Lung (tissue), 12 donors: ENCODE results near the gene TUB. TPM values are rescaled to one million over a fixed set of nuclear protein-coding genes. Genes with fewer than 3 reads are reported as not detected.

Experiments used
- ATAC-seq: fragments of 200-7000 bp; cut with Tn5 transposase; one replicate; pipeline ENCODE4 v1.9.1; 2020; ENCODE audit warnings: moderate number of reproducible peaks; ENCODE audit not compliant: insufficient read depth, low FRiP score
- DNase-seq, 3 donors: peaks; one replicate each; pipeline ENCODE4 v3.0.0-alpha.2; 2013 to 2017
- H3K27ac ChIP-seq, 2 donors: one replicate each; pipeline ENCODE4 v1.5.1; 2013; ENCODE audit warnings: mild to moderate bottlenecking in 2 of 2, moderate library complexity in 2 of 2, control low read depth in 1 of 2, inconsistent platforms in 1 of 2, low read depth in 1 of 2, low read length in 1 of 2
- H3K27me3 ChIP-seq, 3 donors: one replicate each; pipeline ENCODE4 v1.5.1; 2013; ENCODE audit warnings: low read length in 2 of 3; ENCODE audit not compliant: control insufficient read depth in 3 of 3, insufficient read depth in 3 of 3
- H3K36me3 ChIP-seq, 4 donors: one replicate each; pipeline ENCODE4 v1.5.1; 2013; ENCODE audit warnings: low read length in 4 of 4, mild to moderate bottlenecking in 1 of 4, moderate library complexity in 1 of 4; ENCODE audit not compliant: control insufficient read depth in 4 of 4, insufficient read depth in 4 of 4
- H3K4me1 ChIP-seq, 5 donors: one replicate each; pipeline ENCODE4 v1.5.1; 2013; ENCODE audit warnings: low read length in 5 of 5, mild to moderate bottlenecking in 2 of 5, moderate library complexity in 1 of 5; ENCODE audit not compliant: control insufficient read depth in 5 of 5, insufficient read depth in 5 of 5
- H3K4me3 ChIP-seq: one replicate; pipeline ENCODE4 v1.5.1; 2013; ENCODE audit warnings: mild to moderate bottlenecking, control low read depth, moderate library complexity
- H3K9ac ChIP-seq, 2 donors: one replicate each; pipeline ENCODE4 v1.5.1; 2013; ENCODE audit warnings: low read length in 2 of 2, control low read depth in 1 of 2; ENCODE audit not compliant: insufficient read depth in 1 of 2
- H3K9me3 ChIP-seq, 4 donors: one replicate each; pipeline ENCODE4 v1.5.1; 2013; ENCODE audit warnings: low read length in 3 of 4, mild to moderate bottlenecking in 1 of 4, moderate library complexity in 1 of 4; ENCODE audit not compliant: control insufficient read depth in 4 of 4, insufficient read depth in 3 of 4
- CTCF ChIP-seq: IDR thresholded peaks from 2 replicates; pipeline ENCODE4 v1.5.1; 2012; ENCODE audit warnings: mild to moderate bottlenecking; ENCODE audit errors: control extremely low read depth, extremely low read depth
- WGBS, 2 donors: extraction: QIAGEN DNeasy Blood & Tissue Kit; methylation state at CpG; one replicate each; pipeline ENCODE4 v1.1.7; 2013; 5-methylcytosine and 5-hydroxymethylcytosine counted together
- polyA plus RNA-seq, 2 donors: library from polyadenylated mRNA; stranded (reverse); fragments of 200-250 nt; gene quantifications; one replicate each; pipeline ENCODE4 v1.2.1, GENCODE V29; 2013
- total RNA-seq, 2 donors: library from RNA; depleted of rRNA in 1 of 2; stranded (reverse); fragments of >200 nt in 1 of 2; gene quantifications; one replicate each; pipeline ENCODE4 v1.2.1, GENCODE V29; 2014 to 2021
- donor health status: control.
- donor health status: control.
- donor health status: Bipolar disorder and iron deficiency.
- donor health status: healthy.
- donor health status: DM: yes; HTN: yes; CAD: no.

Gene TUB
- total and polyA plus RNA-seq, 4 donors: 0.96 to 23.5 (median 5.1) TPM

GRCh38 chr11:8083871-8084281 lies 2.9 kb downstream of the TUB start:
- H3K36me3 ChIP-seq: no peaks in the 10 kb centered on the region
- WGBS, 2 donors: 58 to 74% methylated on average over 1 of the region's 1 CpG
- no peak overlapping the region for H3K9ac ChIP-seq
- H3K9me3 ChIP-seq: no peaks in the 10 kb centered on the region
- TF ChIP-seq CTCF: no peak
- no peak for DNase-seq
- H3K4me3 ChIP-seq: no peak overlapping the region
- no peak for ATAC-seq
- H3K27me3 ChIP-seq: peaks cover 0 to 4% (median 0%) of the 10 kb centered on the region in 3 donors
- no peak overlapping the region for H3K27ac ChIP-seq
- H3K4me1 ChIP-seq: peaks cover 4 to 58% (median 21%) of the 10 kb centered on the region in 5 donors

GRCh38 chr11:8084352-8084751 lies 3.3 kb downstream of the TUB start:
- no peaks in the 10 kb centered on the region for H3K9me3 ChIP-seq
- TF ChIP-seq CTCF: no peak
- H3K27me3 ChIP-seq: peaks cover 0 to 3% (median 0%) of the 10 kb centered on the region in 3 donors
- ATAC-seq: no peak
- peaks cover 4 to 58% (median 21%) of the 10 kb centered on the region in 5 donors for H3K4me1 ChIP-seq
- no peak for DNase-seq
- no peaks in the 10 kb centered on the region for H3K36me3 ChIP-seq
- no peak overlapping the region for H3K27ac ChIP-seq
- H3K9ac ChIP-seq: no peak overlapping the region
- 91 to 94% methylated on average over 6 of the region's 6 CpGs for WGBS, 2 donors
- H3K4me3 ChIP-seq: no peak overlapping the region

GRCh38 chr11:8085011-8085645 lies 4.1 kb downstream of the TUB start:
- no peak for TF ChIP-seq CTCF
- Histone ChIP-seq H3K4me1 (peaks cover 4 to 57% (median 21%) of the 10 kb centered on the region in 5 donors), H3K36me3 (no peaks in the 10 kb centered on the region), H3K9me3 (no peaks in the 10 kb centered on the region), H3K27me3 (no peaks in the 10 kb centered on the region), H3K4me3 (no peak overlapping the region), H3K27ac (no peak overlapping the region), H3K9ac (no peak overlapping the region)
- ATAC-seq (no peak), DNase-seq (no peak)
- WGBS, 2 donors: 68 to 69% methylated on average over 11 of the region's 11 CpGs
